ENCODE data around the gene ABCA5. TPM values are rescaled to one million over a fixed set of nuclear protein-coding genes. Genes with fewer than 3 reads are reported as not detected.

The ABCA5 gene
- total and polyA plus RNA-seq, 7 experiments from 2014 or later, result 6.0 to 49.9 (median 34.5) TPM

- H3K27me3 ChIP-seq (ENCODE audit: control insufficient read depth in 2 of 2, insufficient read depth in 2 of 2, low read length in 2 of 2), result no peaks in the 10 kb centered on the region
- DNase-seq, result no peak
- no peaks in the 10 kb centered on the region for H3K4me1 Mint-ChIP-seq
Observed at GRCh38 chr17:69271023-69271422, 55.9 kb downstream of the ABCA5 start.

DNA sequence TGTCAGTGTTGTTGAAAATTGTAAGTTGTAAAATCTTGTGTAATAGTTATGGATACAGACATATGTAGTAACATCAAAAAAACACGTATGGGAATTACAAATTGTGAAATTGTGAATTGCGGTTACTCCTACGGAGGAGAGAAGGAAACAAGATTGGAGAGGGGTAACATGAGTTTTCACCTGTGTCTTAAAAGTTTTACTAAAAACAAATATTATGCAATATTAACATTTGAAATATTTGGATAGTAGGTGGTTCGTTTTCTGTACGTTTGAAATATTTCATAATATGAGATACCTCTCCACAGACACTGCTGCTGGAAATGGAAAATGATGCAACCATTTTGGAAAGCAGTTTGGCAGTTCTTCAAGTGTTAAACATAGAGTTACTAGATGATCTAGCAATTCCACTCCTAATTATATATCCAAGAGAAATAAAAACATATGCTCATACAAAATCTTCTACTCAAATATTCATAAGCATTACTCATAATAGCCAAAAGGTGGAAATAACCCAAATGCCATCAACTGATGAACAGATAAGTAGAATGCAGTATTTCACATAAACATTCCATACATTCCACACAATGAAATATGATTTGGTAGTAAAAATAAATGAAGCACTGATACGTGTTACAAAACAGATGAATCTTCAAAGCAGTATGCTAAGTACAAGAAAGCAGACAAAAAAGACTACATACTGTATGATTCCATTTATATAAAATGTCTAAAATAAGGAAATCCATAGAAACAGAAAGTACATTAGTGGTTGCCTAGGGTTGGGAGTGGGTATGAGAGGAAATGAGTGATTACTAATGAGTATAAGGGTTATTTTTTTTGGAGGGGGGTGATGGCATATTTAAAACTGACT is 57.6 kb downstream of the ABCA5 start:
- intact Hi-C loops (cut with micrococcal nuclease), result no loop called here
- Histone ChIP-seq H3K27ac (ENCODE audit: low read depth, low read length) (no peak overlapping the region), H3K27me3 (ENCODE audit: control insufficient read depth in 2 of 2, insufficient read depth in 2 of 2, low read length in 2 of 2) (no peaks in the 10 kb centered on the region), H3K36me3 (ENCODE audit: control insufficient read depth in 2 of 3, insufficient read depth in 3 of 3, low read length in 3 of 3) (no peaks in the 10 kb centered on the region), H3K9me3 (ENCODE audit: control insufficient read depth in 2 of 3, low read length in 3 of 3) (no peaks in the 10 kb centered on the region), H3K4me3 (ENCODE audit: low read length) (no peak overlapping the region), H3K4me1 (ENCODE audit: control insufficient read depth in 2 of 2, insufficient read depth in 2 of 2, low read length in 2 of 2) (no peaks in the 10 kb centered on the region)
- POLR2A ChIA-PET, result no interaction called here
- H3K4me1 Mint-ChIP-seq, result no peaks in the 10 kb centered on the region
- no peaks in the 10 kb centered on the region for H3K9me3 Mint-ChIP-seq
- no peak overlapping the region for H3K4me3 Mint-ChIP-seq
- no peak overlapping the region for H3K27ac Mint-ChIP-seq
- peaks cover 0 to 44% (median 13%) of the 10 kb centered on the region in 5 donors for H3K36me3 Mint-ChIP-seq
- no peak for DNase-seq
- CTCF ChIA-PET, result no interaction called here
- no peaks in the 10 kb centered on the region for H3K27me3 Mint-ChIP-seq
- no peak for ATAC-seq

More at GRCh38 chr17:69271023-69271422, 55.9 kb downstream of the ABCA5 start:
- no peak for ATAC-seq
- no peak overlapping the region for H3K27ac ChIP-seq (ENCODE audit: low read depth, low read length)
- POLR2A ChIA-PET, result no interaction called here
- CTCF ChIA-PET, result interaction anchor here (0.7 kb wide), 1 partner anchor 326 kb away, joined by 3 read pairs; no protein-coding TSS in a partner anchor
- no peaks in the 10 kb centered on the region for H3K27me3 Mint-ChIP-seq
- H3K4me3 Mint-ChIP-seq, result no peak overlapping the region
- intact Hi-C loops (cut with micrococcal nuclease), result no loop called here
- peaks cover 0 to 3% (median 0%) of the 10 kb centered on the region in 11 donors for H3K9me3 Mint-ChIP-seq
- H3K9me3 ChIP-seq (ENCODE audit: control insufficient read depth in 2 of 3, low read length in 3 of 3), result no peaks in the 10 kb centered on the region
- H3K36me3 Mint-ChIP-seq, result peaks cover 0 to 38% (median 6%) of the 10 kb centered on the region in 5 donors
- H3K36me3 ChIP-seq (ENCODE audit: control insufficient read depth in 2 of 3, insufficient read depth in 3 of 3, low read length in 3 of 3), result no peaks in the 10 kb centered on the region
- no peak overlapping the region for H3K27ac Mint-ChIP-seq
- no peak overlapping the region for H3K4me3 ChIP-seq (ENCODE audit: low read length)
- H3K4me1 ChIP-seq (ENCODE audit: control insufficient read depth in 2 of 2, insufficient read depth in 2 of 2, low read length in 2 of 2), result no peaks in the 10 kb centered on the region

DNA sequence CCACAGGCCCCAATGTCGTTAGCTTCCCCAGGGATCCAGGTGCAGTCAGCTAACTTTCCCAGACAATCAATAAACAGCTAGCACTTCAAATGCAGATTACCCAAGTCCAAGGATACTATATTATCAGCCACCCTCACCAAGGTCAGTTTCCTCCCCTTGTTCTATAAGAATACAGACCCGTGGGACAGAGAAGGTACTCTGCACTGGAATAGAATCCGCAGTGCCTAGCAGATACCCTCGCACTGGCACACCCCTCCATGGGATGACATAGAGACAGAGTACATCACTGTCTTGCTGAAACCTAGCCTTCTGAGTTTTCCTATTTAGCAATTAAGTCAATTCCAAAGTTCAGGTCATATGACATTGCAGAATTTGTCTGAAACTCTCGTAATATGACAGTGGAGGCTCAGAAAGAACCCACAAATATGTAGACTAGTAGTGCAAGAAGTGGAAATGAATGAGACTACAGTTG is 58.4 kb downstream of the ABCA5 start:
- H3K4me1 Mint-ChIP-seq, result no peaks in the 10 kb centered on the region
- H3K4me3 Mint-ChIP-seq, result no peak overlapping the region
- POLR2A ChIA-PET, result no interaction called here
- CTCF ChIA-PET, result interaction anchor here (0.7 kb wide), 1 partner anchor 38 kb away, joined by 3 read pairs; no protein-coding TSS in a partner anchor
- H3K4me3 ChIP-seq (ENCODE audit: low read length), result no peak overlapping the region
- H3K9me3 ChIP-seq (ENCODE audit: control insufficient read depth in 2 of 3, low read length in 3 of 3), result no peaks in the 10 kb centered on the region
- H3K27me3 Mint-ChIP-seq, result no peaks in the 10 kb centered on the region
- H3K27ac Mint-ChIP-seq, result no peak overlapping the region
- no peaks in the 10 kb centered on the region for H3K27me3 ChIP-seq (ENCODE audit: control insufficient read depth in 2 of 2, insufficient read depth in 2 of 2, low read length in 2 of 2)
- no peaks in the 10 kb centered on the region for H3K9me3 Mint-ChIP-seq
- H3K4me1 ChIP-seq (ENCODE audit: control insufficient read depth in 2 of 2, insufficient read depth in 2 of 2, low read length in 2 of 2), result no peaks in the 10 kb centered on the region
- H3K36me3 ChIP-seq (ENCODE audit: control insufficient read depth in 2 of 3, insufficient read depth in 3 of 3, low read length in 3 of 3), result no peaks in the 10 kb centered on the region
- ATAC-seq (no peak), DNase-seq (no peak)
- intact Hi-C loops (cut with micrococcal nuclease), result no loop called here
- H3K36me3 Mint-ChIP-seq, result peaks cover 0 to 44% (median 13%) of the 10 kb centered on the region in 5 donors
- H3K27ac ChIP-seq (ENCODE audit: low read depth, low read length), result no peak overlapping the region

- Mint-ChIP-seq H3K4me3 (no peak overlapping the region), H3K27me3 (no peaks in the 10 kb centered on the region), H3K27ac (no peak overlapping the region), H3K36me3 (peaks cover 0 to 56% (median 23%) of the 10 kb centered on the region in 5 donors), H3K9me3 (no peaks in the 10 kb centered on the region), H3K4me1 (no peaks in the 10 kb centered on the region)
- Histone ChIP-seq H3K27me3 (ENCODE audit: control insufficient read depth in 2 of 2, insufficient read depth in 2 of 2, low read length in 2 of 2) (no peaks in the 10 kb centered on the region), H3K9me3 (ENCODE audit: control insufficient read depth in 2 of 3, low read length in 3 of 3) (no peaks in the 10 kb centered on the region), H3K4me3 (ENCODE audit: low read length) (no peak overlapping the region), H3K27ac (ENCODE audit: low read depth, low read length) (no peak overlapping the region), H3K4me1 (ENCODE audit: control insufficient read depth in 2 of 2, insufficient read depth in 2 of 2, low read length in 2 of 2) (no peaks in the 10 kb centered on the region), H3K36me3 (ENCODE audit: control insufficient read depth in 2 of 3, insufficient read depth in 3 of 3, low read length in 3 of 3) (no peaks in the 10 kb centered on the region)
- ATAC-seq, result no peak
- intact Hi-C loops (cut with micrococcal nuclease), result no loop called here
- DNase-seq, result no peak
- ChIA-PET CTCF (no interaction called here), POLR2A (no interaction called here)
Observed at GRCh38 chr17:69267219-69267618, 59.7 kb downstream of the ABCA5 start.

GRCh38 chr17:69265873-69266272 is 61.1 kb downstream of the ABCA5 start:
- H3K27ac Mint-ChIP-seq, result no peak overlapping the region
- CTCF ChIA-PET, result no interaction called here
- no peaks in the 10 kb centered on the region for H3K4me1 Mint-ChIP-seq
- intact Hi-C loops (cut with micrococcal nuclease), result no loop called here
- no peaks in the 10 kb centered on the region for H3K9me3 ChIP-seq (ENCODE audit: control insufficient read depth in 2 of 3, low read length in 3 of 3)
- no peak overlapping the region for H3K4me3 ChIP-seq (ENCODE audit: low read length)
- no peak overlapping the region for H3K4me3 Mint-ChIP-seq
- no peaks in the 10 kb centered on the region for H3K4me1 ChIP-seq (ENCODE audit: control insufficient read depth in 2 of 2, insufficient read depth in 2 of 2, low read length in 2 of 2)
- ATAC-seq, result no peak
- peaks cover 0 to 51% (median 24%) of the 10 kb centered on the region in 5 donors for H3K36me3 Mint-ChIP-seq
- no peak for DNase-seq
- H3K27ac ChIP-seq (ENCODE audit: low read depth, low read length), result no peak overlapping the region
- POLR2A ChIA-PET, result no interaction called here
- H3K9me3 Mint-ChIP-seq, result no peaks in the 10 kb centered on the region
- H3K27me3 Mint-ChIP-seq, result no peaks in the 10 kb centered on the region
- H3K27me3 ChIP-seq (ENCODE audit: control insufficient read depth in 2 of 2, insufficient read depth in 2 of 2, low read length in 2 of 2), result no peaks in the 10 kb centered on the region
- no peaks in the 10 kb centered on the region for H3K36me3 ChIP-seq (ENCODE audit: control insufficient read depth in 2 of 3, insufficient read depth in 3 of 3, low read length in 3 of 3)

- Mint-ChIP-seq H3K27ac (no peak overlapping the region), H3K36me3 (peaks cover 0 to 26% (median 5%) of the 10 kb centered on the region in 5 donors), H3K4me1 (no peaks in the 10 kb centered on the region), H3K9me3 (no peaks in the 10 kb centered on the region), H3K27me3 (no peaks in the 10 kb centered on the region), H3K4me3 (no peak overlapping the region)
- CTCF ChIA-PET, result no interaction called here
- Histone ChIP-seq H3K27ac (ENCODE audit: low read depth, low read length) (no peak overlapping the region), H3K27me3 (ENCODE audit: control insufficient read depth in 2 of 2, insufficient read depth in 2 of 2, low read length in 2 of 2) (no peaks in the 10 kb centered on the region), H3K9me3 (ENCODE audit: control insufficient read depth in 2 of 3, low read length in 3 of 3) (no peaks in the 10 kb centered on the region), H3K4me1 (ENCODE audit: control insufficient read depth in 2 of 2, insufficient read depth in 2 of 2, low read length in 2 of 2) (no peaks in the 10 kb centered on the region), H3K36me3 (ENCODE audit: control insufficient read depth in 2 of 3, insufficient read depth in 3 of 3, low read length in 3 of 3) (peaks cover 0 to 15% (median 0%) of the 10 kb centered on the region in 3 experiments), H3K4me3 (ENCODE audit: low read length) (no peak overlapping the region)
- DNase-seq, result no peak
- ATAC-seq, result no peak
- POLR2A ChIA-PET, result no interaction called here
- intact Hi-C loops (cut with micrococcal nuclease), result no loop called here
Observed at GRCh38 chr17:69254187-69254586, 72.7 kb downstream of the ABCA5 start.

- Mint-ChIP-seq H3K9me3 (no peaks in the 10 kb centered on the region), H3K27me3 (no peaks in the 10 kb centered on the region), H3K27ac (no peak overlapping the region), H3K4me3 (no peak overlapping the region), H3K36me3 (peaks cover 0 to 19% (median 5%) of the 10 kb centered on the region in 5 donors), H3K4me1 (peaks cover 0 to 4% (median 0%) of the 10 kb centered on the region in 7 donors)
- Histone ChIP-seq H3K27ac (ENCODE audit: low read depth, low read length) (no peak overlapping the region), H3K27me3 (ENCODE audit: control insufficient read depth in 2 of 2, insufficient read depth in 2 of 2, low read length in 2 of 2) (no peaks in the 10 kb centered on the region), H3K36me3 (ENCODE audit: control insufficient read depth in 2 of 3, insufficient read depth in 3 of 3, low read length in 3 of 3) (peaks cover 0 to 11% (median 0%) of the 10 kb centered on the region in 3 experiments), H3K9me3 (ENCODE audit: control insufficient read depth in 2 of 3, low read length in 3 of 3) (no peaks in the 10 kb centered on the region), H3K4me1 (ENCODE audit: control insufficient read depth in 2 of 2, insufficient read depth in 2 of 2, low read length in 2 of 2) (no peaks in the 10 kb centered on the region), H3K4me3 (ENCODE audit: low read length) (no peak overlapping the region)
- intact Hi-C loops (cut with micrococcal nuclease), result no loop called here
- POLR2A ChIA-PET, result no interaction called here
- CTCF ChIA-PET, result no interaction called here
- no peak for DNase-seq
- no peak for ATAC-seq
Observed at GRCh38 chr17:69250641-69251040, 76.3 kb downstream of the ABCA5 start.
